Activated CD8-positive, alpha-beta memory T cell treated with anti-CD3 and anti-CD28 coated beads, Interleukin-2, amount 10 ng/mL, durations not matched to agents 7 days and 5 days (primary cell): ENCODE measurements around the gene EPS8L2. TPM values are rescaled to one million over a fixed set of nuclear protein-coding genes. Genes with fewer than 3 reads are reported as not detected.

Source experiments
- ATAC-seq: fragments of 150-1000 bp; cut with Tn5 transposase; one replicate; pipeline ENCODE4 v1.10.0; 2021; ENCODE audit warnings: moderate library complexity
- CTCF ChIA-PET: fragments of 350-600 bp; sonication (Branson Sonifier 250); formaldehyde crosslinking; loops from one replicate; lab custom pipeline; 2021; ENCODE audit warnings: antibody characterized with exemption; lab: Charles Lee
- DNase-seq: peaks from one replicate; pipeline ENCODE4 v3.0.0-alpha.2; 2020
- H3K27ac Mint-ChIP-seq: one replicate; pipeline ENCODE4 v1.8.0; 2021; ENCODE audit warnings: mild to moderate bottlenecking, mixed read lengths
- H3K27me3 Mint-ChIP-seq: one replicate; pipeline ENCODE4 v1.8.0; 2021; ENCODE audit warnings: mixed read lengths
- H3K36me3 Mint-ChIP-seq: one replicate; pipeline ENCODE4 v1.8.0; 2021; ENCODE audit warnings: mild to moderate bottlenecking, mixed read lengths
- H3K4me1 Mint-ChIP-seq: one replicate; pipeline ENCODE4 v1.8.0; 2021; ENCODE audit warnings: mixed read lengths
- H3K4me3 Mint-ChIP-seq: one replicate; pipeline ENCODE4 v1.8.0; 2021; ENCODE audit warnings: mild to moderate bottlenecking, moderate library complexity, mixed read lengths
- H3K9me3 Mint-ChIP-seq: one replicate; pipeline ENCODE4 v1.8.0; 2022; ENCODE audit warnings: low read depth, mixed read lengths
- total RNA-seq, 2 experiments: library from RNA; stranded (reverse); gene quantifications; one replicate each; pipeline ENCODE4 v1.2.3, GENCODE V29; 2021

The EPS8L2 gene
- total RNA-seq, 2 experiments from 2014 or later = 17.4 to 20.2 TPM

DNA sequence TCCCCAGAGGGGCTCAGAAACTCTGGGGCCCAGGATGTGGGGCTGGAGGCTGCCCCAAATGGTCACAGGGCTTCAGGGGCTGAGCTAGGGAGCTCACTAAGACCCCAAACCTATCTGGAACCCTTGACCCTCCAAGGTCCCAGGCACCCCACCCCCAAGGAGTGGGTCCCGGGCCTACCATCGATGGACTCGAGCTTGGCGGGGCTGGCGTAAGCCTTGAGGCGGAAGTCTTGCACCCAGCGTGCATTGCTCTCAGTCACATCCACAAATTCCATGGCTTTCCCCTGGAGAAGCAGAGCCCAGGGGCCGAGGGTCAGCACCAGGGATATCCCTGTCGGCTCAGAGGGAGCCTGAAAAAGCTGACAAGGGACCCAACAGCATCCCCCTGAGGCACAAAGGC lies 67.8 kb downstream of the EPS8L2 start:
- no peak for DNase-seq
- H3K4me1 Mint-ChIP-seq = peaks cover 24% of the 10 kb centered on the region
- no peaks in the 10 kb centered on the region for H3K27me3 Mint-ChIP-seq
- CTCF ChIA-PET = no interaction called here
- H3K9me3 Mint-ChIP-seq = no peaks in the 10 kb centered on the region
- H3K36me3 Mint-ChIP-seq = peaks cover 5% of the 10 kb centered on the region
- no peak overlapping the region for H3K4me3 Mint-ChIP-seq
- no peak overlapping the region for H3K27ac Mint-ChIP-seq
- no peak for ATAC-seq

DNA sequence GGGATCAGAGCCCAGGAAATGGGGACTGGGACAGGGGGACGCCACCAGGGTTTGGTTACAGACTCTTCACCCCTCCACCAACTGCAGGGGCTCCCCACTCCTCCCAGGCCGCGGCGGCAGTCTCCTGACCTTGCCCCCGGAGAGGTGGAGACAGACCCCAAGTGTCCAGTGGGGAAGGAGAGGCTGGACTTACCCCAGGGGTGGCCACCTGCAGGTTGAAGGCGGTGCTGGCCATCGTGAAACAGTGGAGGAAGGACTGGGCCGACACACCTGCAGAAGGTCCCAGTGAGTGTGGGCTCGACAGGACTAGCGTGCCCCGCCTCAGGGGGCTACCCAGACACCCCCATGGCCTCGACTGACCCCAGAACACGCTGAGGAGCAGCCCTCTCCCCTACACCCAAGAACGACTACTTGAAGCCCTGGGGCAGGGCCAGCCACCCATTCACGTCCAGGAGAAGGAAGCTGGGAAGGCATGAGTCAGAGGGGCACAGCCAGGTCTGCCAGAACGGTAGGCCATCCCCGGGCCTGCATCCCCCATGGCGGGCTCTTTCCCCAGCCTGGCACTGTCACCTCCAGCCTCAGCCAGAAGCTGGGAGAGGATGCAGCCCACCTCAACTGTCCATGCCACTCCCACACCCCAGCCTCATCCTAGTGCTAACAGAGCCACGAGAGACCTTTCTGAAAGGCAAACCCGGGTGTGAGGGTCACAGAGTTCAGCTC lies 69.0 kb downstream of the EPS8L2 start:
- CTCF ChIA-PET = interaction anchor here (1.2 to 2.4 kb wide), 2 partner anchors 9 to 28 kb away, joined by 4 to 10 read pairs; partner anchors contain the start of gene TALDO1
- Mint-ChIP-seq H3K4me3 (peak overlapping the region; percentile 58), H3K27me3 (no peaks in the 10 kb centered on the region), H3K9me3 (no peaks in the 10 kb centered on the region), H3K4me1 (peaks cover 31% of the 10 kb centered on the region), H3K27ac (peak overlapping the region; percentile 43), H3K36me3 (peaks cover 4% of the 10 kb centered on the region)
- ATAC-seq = no peak
- DNase-seq = no peak

DNA sequence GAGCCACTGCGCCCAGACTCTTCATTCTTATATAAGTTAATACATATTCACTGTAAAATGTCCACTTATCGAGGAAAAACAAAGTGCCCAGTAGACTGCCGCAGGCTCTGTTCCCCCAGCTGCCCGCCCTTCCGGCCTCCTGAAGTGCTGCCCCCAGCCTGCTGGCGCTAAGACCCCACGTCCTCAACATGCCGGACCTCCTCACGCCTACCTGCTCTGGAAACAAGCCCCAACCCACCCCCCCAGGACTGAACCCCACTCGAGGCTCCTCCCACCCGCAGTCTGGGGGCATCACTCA lies 70.2 kb downstream of the EPS8L2 start:
- CTCF ChIA-PET = interaction anchor here (0.7 to 2.4 kb wide), 7 partner anchors 10 to 240 kb away, joined by 3 to 10 read pairs (median 4); partner anchors contain the start of genes HRAS and TALDO1
- H3K9me3 Mint-ChIP-seq = no peaks in the 10 kb centered on the region
- H3K36me3 Mint-ChIP-seq = peaks cover 3% of the 10 kb centered on the region
- H3K27me3 Mint-ChIP-seq = no peaks in the 10 kb centered on the region
- H3K4me3 Mint-ChIP-seq = peak overlapping the region; percentile 81
- no peak for ATAC-seq
- H3K27ac Mint-ChIP-seq = peak overlapping the region; percentile 87
- H3K4me1 Mint-ChIP-seq = peaks cover 33% of the 10 kb centered on the region
- no peak for DNase-seq

DNA sequence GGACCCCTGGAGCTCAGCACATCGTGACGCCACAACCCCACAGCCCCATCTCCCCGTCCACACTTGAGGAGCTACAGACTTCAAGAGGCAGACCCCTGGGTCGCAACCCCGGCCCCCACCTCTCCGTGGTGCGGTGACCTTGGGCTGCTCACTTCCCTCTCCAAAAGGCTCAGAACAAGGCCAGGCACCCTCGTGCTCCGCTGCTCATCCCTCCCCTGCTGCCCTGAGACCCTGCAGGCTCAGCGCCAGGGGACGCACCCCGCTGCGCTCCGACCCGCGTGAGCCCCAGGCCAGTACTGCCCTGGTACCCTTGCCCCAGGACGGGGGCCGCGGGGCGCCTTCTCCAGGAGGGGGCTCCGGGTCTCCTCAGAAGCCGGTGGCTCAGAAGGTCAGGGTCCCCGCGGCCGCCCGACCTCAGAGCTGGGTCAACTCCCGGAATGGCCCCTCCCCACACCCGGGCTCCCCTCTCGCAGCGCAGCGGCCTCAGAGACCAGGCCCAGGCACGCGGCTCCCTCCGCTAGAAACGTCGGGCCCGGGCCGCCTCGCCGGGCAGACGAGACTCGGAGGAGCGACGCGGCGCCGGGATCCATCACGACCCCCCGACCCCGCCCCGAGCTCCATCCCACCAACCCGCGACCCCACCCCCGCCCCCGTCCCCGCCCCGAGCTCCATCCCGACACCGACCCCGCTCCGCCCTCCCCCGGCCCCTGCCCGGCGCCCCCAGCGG lies 70.7 kb downstream of the EPS8L2 start:
- H3K36me3 Mint-ChIP-seq = peaks cover 3% of the 10 kb centered on the region
- CTCF ChIA-PET = interaction anchor here (0.8 to 2.4 kb wide), 6 partner anchors 18 to 241 kb away, joined by 3 to 10 read pairs (median 4); partner anchors contain the start of genes HRAS and TALDO1
- peak overlapping the region; percentile 87 for H3K27ac Mint-ChIP-seq
- peak overlapping the region; percentile 81 for H3K4me3 Mint-ChIP-seq
- ATAC-seq = peak; percentile 54
- no peak for DNase-seq
- peaks cover 33% of the 10 kb centered on the region for H3K4me1 Mint-ChIP-seq
- H3K27me3 Mint-ChIP-seq = no peaks in the 10 kb centered on the region
- H3K9me3 Mint-ChIP-seq = no peaks in the 10 kb centered on the region

Other genes starting within 250 kb of the EPS8L2 start
- gene RNH1, start 199.0 kb upstream of the EPS8L2 start, total RNA-seq = 100 to 1,000 TPM in 1 of 2 experiments, 10 to 100 TPM in 1; 98.4 to 113 TPM
- gene HRAS, start 170.7 kb upstream of the EPS8L2 start, total RNA-seq = 10 to 100 TPM; 50.7 to 53.8 TPM
- gene LRRC56, start 168.7 kb upstream of the EPS8L2 start, total RNA-seq = 1 to 10 TPM; 1.7 to 2.1 TPM
- 1 to 10 TPM in 1 of 2 experiments, under 1 TPM in 1; 0.23 to 1.3 TPM for gene LMNTD2, start 145.5 kb upstream of the EPS8L2 start, total RNA-seq
- gene RASSF7, start 145.3 kb upstream of the EPS8L2 start, total RNA-seq = 10 to 100 TPM; 20.8 to 32.1 TPM
- gene PHRF1, start 129.8 kb upstream of the EPS8L2 start, total RNA-seq = 10 to 100 TPM; 60.2 to 62.0 TPM
- 100 to 1,000 TPM; 146 to 267 TPM for gene IRF7, start 90.3 kb upstream of the EPS8L2 start, total RNA-seq
- gene CDHR5, start 81.3 kb upstream of the EPS8L2 start, total RNA-seq = not detected
- gene SCT, start 79.0 kb upstream of the EPS8L2 start, total RNA-seq = not detected
- under 1 TPM; 0.16 to 0.41 TPM for gene DRD4, start 69.0 kb upstream of the EPS8L2 start, total RNA-seq
- gene DEAF1, start 11.0 kb upstream of the EPS8L2 start, total RNA-seq = 10 to 100 TPM; 39.0 to 40.1 TPM
- 10 to 100 TPM; 23.5 to 26.0 TPM for gene TMEM80, start 10.4 kb upstream of the EPS8L2 start, total RNA-seq
- 100 to 1,000 TPM; 249 to 293 TPM for gene TALDO1, start 41.2 kb downstream of the EPS8L2 start, total RNA-seq
- 10 to 100 TPM; 62.4 to 79.4 TPM for gene GATD1, start 71.3 kb downstream of the EPS8L2 start, total RNA-seq
- 1 to 10 TPM; 1.3 to 3.7 TPM for gene CEND1, start 83.9 kb downstream of the EPS8L2 start, total RNA-seq
- gene SLC25A22, start 92.0 kb downstream of the EPS8L2 start, total RNA-seq = 10 to 100 TPM; 49.4 to 54.7 TPM
- gene PIDD1, start 99.0 kb downstream of the EPS8L2 start, total RNA-seq = 10 to 100 TPM; 42.4 to 59.8 TPM
- 1,000 to 10,000 TPM; 1,844 to 1,872 TPM for gene RPLP2, start 103.7 kb downstream of the EPS8L2 start, total RNA-seq
- gene PNPLA2, start 112.7 kb downstream of the EPS8L2 start, total RNA-seq = 10 to 100 TPM; 64.7 to 70.0 TPM
- gene CRACR2B, start 121.7 kb downstream of the EPS8L2 start, total RNA-seq = 10 to 100 TPM; 11.3 to 14.1 TPM
- 10 to 100 TPM; 23.1 to 54.9 TPM for gene CD151, start 126.7 kb downstream of the EPS8L2 start, total RNA-seq
- 100 to 1,000 TPM in 1 of 2 experiments, 10 to 100 TPM in 1; 87.6 to 114 TPM for gene POLR2L, start 136.3 kb downstream of the EPS8L2 start, total RNA-seq
- 10 to 100 TPM in 1 of 2 experiments, 1 to 10 TPM in 1; 7.8 to 17.8 TPM for gene TSPAN4, start 136.6 kb downstream of the EPS8L2 start, total RNA-seq
- gene CHID1, start 204.6 kb downstream of the EPS8L2 start, total RNA-seq = 10 to 100 TPM; 46.8 to 59.4 TPM
- 10 to 100 TPM; 36.3 to 52.2 TPM for gene AP2A2, start 219.6 kb downstream of the EPS8L2 start, total RNA-seq